Measurements from ENCODE around the gene ANAPC13.

- TF ChIP-seq CTCF (IDR thresholded peaks at IDR 0.05) (no peak), POLR2AphosphoS5 (IDR thresholded peaks at IDR 0.05) (no peak), POLR2A (IDR thresholded peaks at IDR 0.05) (no peak), EP300 (IDR thresholded peaks at IDR 0.05) (no peak)
Measured at GRCh38 chr3:134480546-134480945, 5.2 kb downstream of the ANAPC13 start.
